HCT116 (cell line): ENCODE results near the gene CDK10. TPM values are rescaled to one million over a fixed set of nuclear protein-coding genes. Genes with fewer than 3 reads are reported as not detected.
A peak's percentile ranks its signal among the peaks of the same experiment; 100 is the strongest.

Experiments
- ATAC-seq: fragments of 200-7000 bp; cut with Tn5 transposase; 2 replicates; pipeline ENCODE4 v1.9.1; 2020; ENCODE audit warnings: mild to moderate bottlenecking, moderate library complexity
- BruUV-seq: library from RNA; stranded (reverse); fragments of 400-500 nt; replicated peaks from 2 replicates; lab custom pipeline; 2021; lab: Mats Ljungman, UMichigan
- CTCF ChIA-PET: fragments of 300-600 bp; sonication (Branson Sonifier 250); formaldehyde crosslinking; loops from one replicate; lab custom pipeline; 2021; ENCODE audit warnings: antibody characterized with exemption; lab: Charles Lee
- POLR2A ChIA-PET: fragments of 300-600, 350-600 bp; sonication (Branson Sonifier 250); formaldehyde crosslinking; loops from one replicate; lab custom pipeline; 2021; ENCODE audit warnings: antibody characterized with exemption; lab: Charles Lee
- RAD21 ChIA-PET, 2 experiments: fragments of 300-600 bp; sonication (Branson Sonifier 250); formaldehyde crosslinking; loops; one replicate each; lab custom pipeline; 2023; ENCODE audit warnings: low total read pairs in 2 of 2; ENCODE audit not compliant: uncharacterized antibody in 2 of 2, unreplicated experiment in 2 of 2, low non-redundant PET in 1 of 2; lab: Charles Lee
- DNase-seq: peaks from one replicate; pipeline ENCODE4 v3.0.0-alpha.2; 2010; ENCODE audit warnings: low read depth, low spot score
- H2AFZ ChIP-seq: fragments of 200-600 bp; shearing (Covaris generic), sonication (generic); 2 replicates; pipeline ENCODE4 v1.6.1; 2017; ENCODE audit warnings: low read depth, mixed run types, mixed read lengths, antibody characterized with exemption, low read length; ENCODE audit not compliant: poor library complexity, severe bottlenecking
- H3K27ac ChIP-seq: 2 replicates; pipeline ENCODE4 v1.5.1; 2012; ENCODE audit warnings: low read depth, low read length
- H3K27me3 ChIP-seq: fragments of 200-600 bp; sonication (generic); 2 replicates; pipeline ENCODE4 v1.6.1; 2016; ENCODE audit warnings: mixed run types, low read length, mixed read lengths; ENCODE audit not compliant: insufficient read depth
- H3K36me3 ChIP-seq, 2 experiments: fragments of 200-500 bp in 1 of 2; fragments of 200-600 bp in 1 of 2; sonication (Bioruptor generic) in 1 of 2; sonication (generic) in 1 of 2; 2 replicates each; pipeline versions ENCODE4 v1.5.1 to v1.6.1; 2014 to 2016; ENCODE audit warnings: low read length in 2 of 2, inconsistent platforms in 1 of 2, mixed read lengths in 1 of 2, mixed run types in 1 of 2; ENCODE audit not compliant: insufficient read depth in 2 of 2, control insufficient read depth in 1 of 2
- H3K4me1 ChIP-seq, 2 experiments: fragments of 200-600 bp in 1 of 2; sonication (generic) in 1 of 2; 2 replicates each; pipeline versions ENCODE4 v1.5.1 to v1.6.1; 2012 to 2017; ENCODE audit warnings: low read length in 2 of 2, inconsistent platforms in 1 of 2, mild to moderate bottlenecking in 1 of 2, mixed read lengths in 1 of 2, mixed run types in 1 of 2, moderate library complexity in 1 of 2; ENCODE audit not compliant: insufficient read depth in 2 of 2, control insufficient read depth in 1 of 2
- H3K4me2 ChIP-seq: fragments of 200-600 bp; sonication (generic); 2 replicates; pipeline ENCODE4 v1.6.1; 2017; ENCODE audit warnings: mixed run types, low read length, mixed read lengths
- H3K4me3 ChIP-seq, 2 experiments: fragments of 200-600 bp in 1 of 2; sonication (generic) in 1 of 2; replicated peaks in 1 of 2; 2 replicates each; pipeline ENCODE4 v1.5.1; 2011 to 2016; ENCODE audit warnings: low read length in 2 of 2, control low read depth in 1 of 2, low read depth in 1 of 2, mild to moderate bottlenecking in 1 of 2, mixed read lengths in 1 of 2, mixed run types in 1 of 2
- H3K79me2 ChIP-seq: fragments of 200-600 bp; sonication (generic); 2 replicates; pipeline ENCODE4 v1.6.1; 2017; ENCODE audit warnings: mild to moderate bottlenecking, mixed run types, low read length, moderate library complexity, mixed read lengths; ENCODE audit not compliant: insufficient read depth
- H3K9ac ChIP-seq: fragments of 200-600 bp; sonication (generic); 2 replicates; pipeline ENCODE4 v1.6.1; 2016; ENCODE audit warnings: low read length, mixed read lengths
- H3K9me2 ChIP-seq: fragments of 200-600 bp; sonication (generic), shearing (Covaris generic); 2 replicates; pipeline ENCODE4 v1.6.1; 2017; ENCODE audit warnings: mixed run types, mild to moderate bottlenecking, moderate library complexity; ENCODE audit not compliant: insufficient read depth
- H3K9me3 ChIP-seq, 2 experiments: fragments of 200-500 bp in 1 of 2; fragments of 200-600 bp in 1 of 2; sonication (Bioruptor generic) in 1 of 2; sonication (generic) in 1 of 2; 2 replicates each; pipeline ENCODE4 v1.6.1; 2014 to 2017; ENCODE audit warnings: low read length in 2 of 2, mixed read lengths in 2 of 2, inconsistent platforms in 1 of 2, low read depth in 1 of 2, mild to moderate bottlenecking in 1 of 2, mixed run types in 1 of 2, moderate library complexity in 1 of 2; ENCODE audit not compliant: control insufficient read depth in 1 of 2, insufficient read depth in 1 of 2
- H4K20me1 ChIP-seq: fragments of 200-600 bp; sonication (generic), shearing (Covaris generic); 2 replicates; pipeline ENCODE4 v1.6.1; 2017; ENCODE audit warnings: mixed run types, mild to moderate bottlenecking, moderate library complexity; ENCODE audit not compliant: insufficient read depth
- CBX3 ChIP-seq: IDR thresholded peaks from 2 replicates; pipeline ENCODE4 v1.6.1; 2012; ENCODE audit warnings: low read depth
- CEBPB ChIP-seq: IDR thresholded peaks from 2 replicates; pipeline ENCODE4 v1.6.1; 2012; ENCODE audit warnings: low read depth
- CTCF ChIP-seq, 3 experiments: fragments of 200-600 bp in 1 of 3; sonication (generic) in 1 of 3; IDR thresholded peaks in 2 of 3; conservative IDR thresholded peaks in 1 of 3; 2 replicates each; pipeline ENCODE4 v1.5.1; 2012 to 2017; ENCODE audit warnings: low read depth in 2 of 3, low read length in 2 of 3, antibody characterized with exemption in 1 of 3, borderline replicate concordance in 1 of 3, control low read depth in 1 of 3, mild to moderate bottlenecking in 1 of 3, mixed read lengths in 1 of 3, mixed run types in 1 of 3, moderate library complexity in 1 of 3; ENCODE audit not compliant: insufficient read depth in 1 of 3
- EGR1 ChIP-seq: IDR thresholded peaks from 2 replicates; pipeline ENCODE4 v1.6.1; 2012; ENCODE audit warnings: low read depth
- ELF1 ChIP-seq: IDR thresholded peaks from 2 replicates; pipeline ENCODE4 v1.6.1; 2012; ENCODE audit warnings: low read depth, borderline replicate concordance
- EZH2 ChIP-seq: fragments of 200-600 bp; sonication (generic); IDR thresholded peaks from 2 replicates; pipeline ENCODE4 v1.6.1; 2017; ENCODE audit warnings: antibody characterized with exemption, mixed run types
- EZH2phosphoT487 ChIP-seq: fragments of 200-600 bp; IDR thresholded peaks from 2 replicates; pipeline ENCODE4 v1.6.1; 2018; ENCODE audit warnings: antibody characterized with exemption, borderline replicate concordance
- FOSL1 ChIP-seq: IDR thresholded peaks from 2 replicates; pipeline ENCODE4 v1.6.1; 2012; ENCODE audit warnings: low read depth
- RAD21 ChIP-seq: IDR thresholded peaks from 2 replicates; pipeline ENCODE4 v1.6.1; 2012; ENCODE audit warnings: low read depth, mild to moderate bottlenecking
- SIN3A ChIP-seq: IDR thresholded peaks from 2 replicates; pipeline ENCODE4 v1.6.1; 2012; ENCODE audit warnings: low read depth
- SP1 ChIP-seq: IDR thresholded peaks from 2 replicates; pipeline ENCODE4 v1.6.1; 2012; ENCODE audit warnings: low read depth
- YY1 ChIP-seq: IDR thresholded peaks from 2 replicates; pipeline ENCODE4 v1.6.1; 2011; ENCODE audit warnings: low read length, low read depth, moderate library complexity, mild to moderate bottlenecking; ENCODE audit not compliant: insufficient replicate concordance; ENCODE audit errors: extremely low read depth
- ZFX ChIP-seq: fragments of 450-650 bp; IDR thresholded peaks from 2 replicates; pipeline ENCODE4 v1.6.1; 2017
- ZNF274 ChIP-seq: fragments of 200-500 bp; sonication (Bioruptor generic); IDR thresholded peaks from 2 replicates; pipeline ENCODE4 v1.6.1; 2014; ENCODE audit warnings: mild to moderate bottlenecking, low read depth, low read length, inconsistent platforms
- intact Hi-C: fragments of 100-400 bp; cut with micrococcal nuclease; formaldehyde crosslinking; loops from 2 replicates; pipeline ENCODE4 v1.10.0; 2022
- total RNA-seq: library from RNA; stranded (reverse); gene quantifications from one replicate; pipeline ENCODE4 v1.2.1, GENCODE V29; 2021; ENCODE audit not compliant: unreplicated experiment
- TF ChIP-seq, protein P1 (sequence below): IDR thresholded peaks from 2 replicates; pipeline ENCODE4 v1.6.1; 2012
- TF ChIP-seq, protein P2 (sequence below): IDR thresholded peaks from 2 replicates; pipeline ENCODE4 v1.6.1; 2012

Gene CDK10
- total RNA-seq, 1 experiment from 2014 or later, result 165 TPM

- H3K36me3 ChIP-seq, result peaks cover 68 to 82% of the 10 kb centered on the region in 2 experiments
- H3K4me3 ChIP-seq, result no peak overlapping the region
- TF ChIP-seq FOSL1 (no peak), CBX3 (no peak), CEBPB (no peak), EZH2phosphoT487 (no peak), ZNF274 (no peak), SIN3A (0 out of 2 replicates have a peak, but pooled peaks have one; percentile 28), SP1 (no peak), RAD21 (no peak), ZFX (peak; percentile 28; the same call in 1 of the 2 replicates), CTCF (IDR thresholded peaks at IDR 0.05 in 2 of 3, conservative IDR thresholded peaks at IDR 0.05 in 1 of 3; ENCODE audit: borderline replicate concordance in 1 of 3, insufficient read depth in 1 of 3, low read depth in 2 of 3, low read length in 2 of 3) (no peak), EZH2 (no peak), EGR1 (no peak), ELF1 (no peak), YY1 (no peak)
- TF ChIP-seq, protein P1, sequence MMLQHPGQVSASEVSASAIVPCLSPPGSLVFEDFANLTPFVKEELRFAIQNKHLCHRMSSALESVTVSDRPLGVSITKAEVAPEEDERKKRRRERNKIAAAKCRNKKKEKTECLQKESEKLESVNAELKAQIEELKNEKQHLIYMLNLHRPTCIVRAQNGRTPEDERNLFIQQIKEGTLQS, result no peak
- TF ChIP-seq, protein P2, sequence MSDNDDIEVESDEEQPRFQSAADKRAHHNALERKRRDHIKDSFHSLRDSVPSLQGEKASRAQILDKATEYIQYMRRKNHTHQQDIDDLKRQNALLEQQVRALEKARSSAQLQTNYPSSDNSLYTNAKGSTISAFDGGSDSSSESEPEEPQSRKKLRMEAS, result no peak
- no peaks in the 10 kb centered on the region for H3K9me2 ChIP-seq
- no TSS peak for BruUV-seq
- H3K4me1 ChIP-seq, result no peaks in the 10 kb centered on the region
- H4K20me1 ChIP-seq, result no peaks in the 10 kb centered on the region; the same call in 1 of the 2 replicates
- intact Hi-C loops, result loop anchor here (5.0 kb wide), 1 partner anchor 49 kb away; no protein-coding TSS in a partner anchor
- ChIA-PET CTCF (no interaction called here), POLR2A (interaction anchor here (0.6 kb wide), 1 partner anchor 487 kb away, joined by 3 read pairs; no protein-coding TSS in a partner anchor), RAD21 (no interaction called here)
- H3K27me3 ChIP-seq, result no peaks in the 10 kb centered on the region
- DNase-seq, result no peak
- H3K79me2 ChIP-seq, result peaks cover 8% of the 10 kb centered on the region; the same call in 1 of the 2 replicates
- H3K4me2 ChIP-seq, result no peak overlapping the region
- peak overlapping the region; percentile 19 for H3K27ac ChIP-seq
- no peak overlapping the region for H3K9ac ChIP-seq
- H3K9me3 ChIP-seq, result no peaks in the 10 kb centered on the region
- peak; percentile 7; the same call in 1 of the 2 replicates for ATAC-seq
- H2AFZ ChIP-seq, result no peak overlapping the region
Observed at GRCh38 chr16:89738538-89739317, 52.2 kb downstream of the CDK10 start.
